GM12872 (cell line): ENCODE data around the gene RIPOR3.

ENCODE experiments used
- TF ChIP-seq, protein P1 (sequence below): IDR thresholded peaks from 3 replicates; pipeline ENCODE4 v1.5.1; 2011; ENCODE audit warnings: low read depth, mild to moderate bottlenecking, low read length, moderate library complexity; ENCODE audit not compliant: insufficient read depth

The RIPOR3 gene

DNA sequence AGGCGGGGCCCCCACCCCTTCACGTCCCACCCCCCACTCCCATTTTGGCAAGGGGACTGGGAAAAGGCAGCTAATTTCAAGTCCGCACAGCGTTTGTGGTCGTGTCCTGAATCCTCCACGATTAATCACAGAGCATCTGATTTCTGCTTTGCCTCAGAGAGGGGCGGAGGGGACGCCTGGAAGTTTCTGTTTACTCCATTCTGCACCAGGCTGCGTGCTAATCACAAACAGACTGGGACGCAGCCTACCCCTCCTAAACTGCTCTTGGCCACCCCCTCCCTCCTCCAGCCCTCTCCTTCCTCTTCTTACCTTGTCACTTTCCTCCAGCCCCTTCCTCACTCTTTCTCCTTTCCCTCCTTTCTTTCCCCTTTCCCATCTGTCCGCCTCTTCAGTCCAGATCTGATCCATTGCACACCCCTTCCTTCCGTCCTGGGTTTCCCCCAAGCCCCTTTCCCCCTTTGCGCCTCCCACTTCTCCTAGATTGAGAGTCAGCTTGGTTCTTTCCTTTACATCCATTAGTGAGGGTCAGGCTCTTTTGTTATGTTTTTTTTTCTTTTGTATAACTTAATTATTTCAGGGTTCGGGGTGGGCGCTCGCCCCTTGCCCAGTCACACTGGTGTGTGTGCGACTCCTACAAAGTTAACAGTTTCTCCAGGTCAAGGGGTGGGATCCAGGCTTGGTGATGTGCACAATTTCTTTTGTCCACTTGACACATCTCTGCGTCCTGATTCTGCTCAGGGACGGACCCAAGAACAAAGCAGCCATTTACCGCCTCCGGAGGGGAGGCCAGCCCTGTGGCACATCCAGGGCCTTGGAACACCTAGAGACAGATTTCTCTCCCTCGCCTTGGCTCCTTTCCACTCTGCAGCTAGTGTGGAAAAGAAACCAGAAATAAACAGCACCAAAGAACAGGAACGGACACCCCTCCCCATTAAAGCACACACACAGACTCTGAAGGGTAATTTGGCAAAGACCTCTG, 520 bp upstream of the RIPOR3 start:
- TF ChIP-seq, protein P1, sequence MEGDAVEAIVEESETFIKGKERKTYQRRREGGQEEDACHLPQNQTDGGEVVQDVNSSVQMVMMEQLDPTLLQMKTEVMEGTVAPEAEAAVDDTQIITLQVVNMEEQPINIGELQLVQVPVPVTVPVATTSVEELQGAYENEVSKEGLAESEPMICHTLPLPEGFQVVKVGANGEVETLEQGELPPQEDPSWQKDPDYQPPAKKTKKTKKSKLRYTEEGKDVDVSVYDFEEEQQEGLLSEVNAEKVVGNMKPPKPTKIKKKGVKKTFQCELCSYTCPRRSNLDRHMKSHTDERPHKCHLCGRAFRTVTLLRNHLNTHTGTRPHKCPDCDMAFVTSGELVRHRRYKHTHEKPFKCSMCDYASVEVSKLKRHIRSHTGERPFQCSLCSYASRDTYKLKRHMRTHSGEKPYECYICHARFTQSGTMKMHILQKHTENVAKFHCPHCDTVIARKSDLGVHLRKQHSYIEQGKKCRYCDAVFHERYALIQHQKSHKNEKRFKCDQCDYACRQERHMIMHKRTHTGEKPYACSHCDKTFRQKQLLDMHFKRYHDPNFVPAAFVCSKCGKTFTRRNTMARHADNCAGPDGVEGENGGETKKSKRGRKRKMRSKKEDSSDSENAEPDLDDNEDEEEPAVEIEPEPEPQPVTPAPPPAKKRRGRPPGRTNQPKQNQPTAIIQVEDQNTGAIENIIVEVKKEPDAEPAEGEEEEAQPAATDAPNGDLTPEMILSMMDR = no peak

DNA sequence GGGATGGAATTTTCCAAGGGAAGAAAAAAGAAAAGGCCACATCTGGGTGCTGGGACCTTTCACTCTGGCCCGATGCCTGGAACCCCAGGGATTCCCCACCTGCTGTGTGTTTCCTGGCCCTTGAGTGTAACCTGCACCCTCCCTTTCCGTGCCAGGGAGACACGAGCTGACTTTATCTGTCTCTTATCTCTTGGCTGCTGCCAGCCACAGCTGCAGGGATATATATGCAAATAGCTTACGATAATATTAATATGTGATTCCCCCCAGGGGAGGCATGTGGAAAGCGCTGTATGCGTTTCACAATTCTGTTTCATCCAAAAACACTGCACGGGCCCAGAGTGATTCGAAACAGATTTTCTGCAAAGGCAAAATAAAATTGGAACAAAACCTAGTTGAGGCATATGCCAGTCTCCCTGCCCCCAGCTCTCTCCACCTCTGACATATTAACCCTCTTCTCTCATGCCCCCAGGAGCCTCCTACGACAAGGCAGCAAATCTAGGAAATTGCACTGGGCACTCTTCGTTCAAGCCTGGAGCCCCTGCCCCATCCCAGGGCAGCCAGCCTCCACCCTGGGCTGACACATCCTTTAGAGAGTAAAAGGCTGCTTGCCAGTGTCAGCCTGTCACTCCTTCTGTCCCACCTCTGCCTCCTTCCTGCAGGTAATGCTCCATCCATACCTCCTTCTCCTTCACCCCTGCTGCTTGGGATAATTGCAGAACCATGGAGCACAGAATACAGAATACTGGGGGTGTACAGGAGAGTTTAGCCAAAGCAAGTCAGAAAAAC, 1.3 kb downstream of the RIPOR3 start:
- TF ChIP-seq, protein P1 = no peak

DNA sequence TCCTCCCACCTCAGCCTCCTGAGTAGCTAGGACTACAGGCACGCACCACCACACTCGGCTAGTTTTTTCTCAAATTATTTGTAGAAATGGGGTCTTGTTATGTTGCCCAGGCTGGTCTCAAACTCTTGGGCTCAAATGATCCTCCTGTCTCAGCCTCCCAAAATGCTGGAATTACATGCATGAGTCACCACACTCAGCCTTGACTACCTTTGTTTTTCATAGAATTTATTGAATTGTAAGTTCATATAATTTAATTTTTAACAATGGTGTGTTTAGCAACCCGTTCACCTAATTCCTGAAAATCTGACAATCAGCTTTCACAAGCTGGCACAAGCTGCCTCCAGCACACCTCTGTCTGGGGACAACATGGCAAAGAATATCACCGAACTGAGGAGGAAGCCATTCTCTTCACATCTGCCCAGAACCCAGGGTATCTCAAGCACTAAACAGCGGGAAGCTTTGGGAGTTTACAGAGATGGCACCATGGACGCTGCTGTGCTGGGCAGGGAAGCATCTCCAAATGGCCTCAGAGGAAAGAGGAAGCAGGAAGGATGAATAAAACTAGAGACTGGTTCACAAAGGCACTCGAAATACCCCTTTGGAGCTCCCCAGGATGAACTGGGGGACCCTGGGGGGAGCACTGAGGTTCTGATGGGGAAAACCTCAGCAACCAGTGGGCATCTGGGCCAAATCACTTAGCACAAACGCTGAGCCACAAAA, 2.9 kb downstream of the RIPOR3 start:
- TF ChIP-seq, protein P1 = no peak

DNA sequence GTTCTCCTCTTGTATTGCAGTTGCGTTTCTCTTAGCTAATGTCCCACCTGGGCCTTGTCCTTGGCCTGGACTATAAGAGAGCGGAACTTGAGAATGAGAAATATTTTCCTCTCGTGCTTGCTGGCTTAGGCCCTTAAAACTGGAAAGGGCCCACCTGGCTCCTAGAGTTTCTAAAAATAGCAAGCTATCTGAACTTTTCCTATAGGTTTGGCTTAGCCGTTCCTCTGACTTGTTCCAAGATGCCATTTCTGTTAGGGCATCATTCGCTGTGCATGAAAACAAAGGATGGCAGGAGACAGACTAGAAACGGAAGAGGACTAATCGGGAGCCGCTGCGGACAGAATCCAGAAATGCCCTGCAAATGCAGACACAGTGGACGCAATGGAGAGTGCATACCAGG, 4.5 kb downstream of the RIPOR3 start:
- TF ChIP-seq, protein P1 = no peak

DNA sequence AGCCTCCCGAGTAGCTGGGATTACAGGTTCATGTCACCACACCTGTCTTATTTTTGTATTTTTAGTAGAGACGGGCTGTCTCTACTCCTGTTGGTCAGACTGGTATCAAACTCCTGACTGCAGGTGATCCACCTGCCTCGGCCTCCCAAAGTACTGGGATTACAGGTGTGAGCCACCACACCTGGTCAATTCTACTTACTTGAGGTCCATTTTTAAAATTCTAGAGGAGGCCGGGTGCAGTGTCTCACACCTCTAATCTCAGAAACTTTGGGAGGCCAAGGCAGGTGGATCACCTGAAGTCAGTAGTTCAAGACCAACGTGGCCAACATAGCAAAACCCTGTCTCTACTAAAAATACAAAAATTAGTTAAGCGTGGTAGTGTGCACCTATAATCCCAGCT, 7.8 kb downstream of the RIPOR3 start:
- TF ChIP-seq, protein P1 = no peak

DNA sequence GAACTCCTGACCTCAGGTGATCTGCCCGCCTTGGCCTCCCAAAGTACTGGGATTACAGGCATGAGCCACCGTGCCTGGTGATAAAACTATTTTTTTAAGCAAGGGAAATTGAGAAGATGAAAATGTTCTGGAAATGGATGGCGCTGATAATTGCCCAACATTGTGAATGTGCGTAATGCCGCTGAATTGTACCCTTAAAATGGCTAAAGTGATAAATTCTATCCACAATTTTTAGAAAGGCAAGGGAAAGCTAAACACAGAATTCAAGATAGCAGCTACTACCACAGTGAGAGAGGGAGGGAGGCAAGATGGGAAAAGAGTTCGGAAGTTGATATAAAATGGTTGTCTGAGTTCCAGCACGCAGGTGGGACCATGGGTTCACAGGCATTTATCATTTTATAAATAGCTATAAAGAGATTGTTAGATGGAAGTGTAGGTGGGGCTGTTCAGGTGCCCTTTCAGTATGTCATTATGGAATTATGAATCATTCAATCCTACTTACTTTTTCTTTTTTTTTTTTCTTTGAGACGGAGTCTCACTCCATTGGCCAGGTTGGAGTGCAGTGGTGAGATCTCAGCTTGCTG, 8.3 kb downstream of the RIPOR3 start:
- TF ChIP-seq, protein P1 = no peak
